ENCODE results near the gene KRT34. TPM values are rescaled to one million over a fixed set of nuclear protein-coding genes. Genes with fewer than 3 reads are reported as not detected.

Gene KRT34
- polyA plus RNA-seq, 1 donor from 2014 or later = not detected

GRCh38 chr17:41404024-41404671 lies 22.0 kb upstream of the KRT34 start:
- H3K4me2 ChIP-seq (ENCODE audit: low read length) = no peak overlapping the region
- no peaks in the 10 kb centered on the region for H3F3A ChIP-seq (ENCODE audit: insufficient read depth, low read length, poor library complexity, severe bottlenecking)
- no peak for TF ChIP-seq TAF1 (IDR thresholded peaks at IDR 0.05; ENCODE audit: low read depth)
- no peak for TF ChIP-seq RAD21 (conservative IDR thresholded peaks at IDR 0.05)
- no peak for TF ChIP-seq POLR2AphosphoS5 (IDR thresholded peaks at IDR 0.05)
- TF ChIP-seq MXI1 (conservative IDR thresholded peaks at IDR 0.05; ENCODE audit: poor library complexity, severe bottlenecking) = no peak
- no peak for TF ChIP-seq REST (IDR thresholded peaks at IDR 0.05; ENCODE audit: borderline replicate concordance)
- no peak for TF ChIP-seq SMC3 (conservative IDR thresholded peaks at IDR 0.05; ENCODE audit: poor library complexity)
- no peak for TF ChIP-seq CTCF (IDR thresholded peaks at IDR 0.05; ENCODE audit: poor library complexity, severe bottlenecking)
- no peak for TF ChIP-seq EZH2 (IDR thresholded peaks at IDR 0.05; ENCODE audit: borderline replicate concordance, insufficient read depth, low read length, poor library complexity, severe bottlenecking)
- TF ChIP-seq EP300 (conservative IDR thresholded peaks at IDR 0.05; ENCODE audit: poor library complexity, severe bottlenecking) = no peak
- no peak overlapping the region for H3K4me3 ChIP-seq (ENCODE audit: low read length)
- no peak overlapping the region for H3K9ac ChIP-seq (ENCODE audit: low read length)
- no peaks in the 10 kb centered on the region for H3K36me3 ChIP-seq (ENCODE audit: insufficient read depth, low read length)
- H3K9me3 ChIP-seq (ENCODE audit: low read length) = no peaks in the 10 kb centered on the region
- no peak overlapping the region for H3K27ac ChIP-seq (ENCODE audit: low read length)
- H4K20me1 ChIP-seq (ENCODE audit: insufficient read depth) = no peaks in the 10 kb centered on the region
- H2AFZ ChIP-seq (ENCODE audit: low read depth, low read length) = no peak overlapping the region
- H3K9me2 ChIP-seq (ENCODE audit: insufficient read depth, low read length) = no peaks in the 10 kb centered on the region
- no peaks in the 10 kb centered on the region for H3K79me2 ChIP-seq (replicated peaks; ENCODE audit: insufficient read depth, low read length)
- H3K27me3 ChIP-seq (ENCODE audit: insufficient read depth, low read depth, low read length) = no peaks in the 10 kb centered on the region

GRCh38 chr17:41403404-41404023 lies 21.4 kb upstream of the KRT34 start:
- Histone ChIP-seq H2AFZ (ENCODE audit: low read depth, low read length) (no peak overlapping the region), H4K20me1 (ENCODE audit: insufficient read depth) (no peaks in the 10 kb centered on the region), H3K4me2 (ENCODE audit: low read length) (no peak overlapping the region), H3K27ac (ENCODE audit: low read length) (no peak overlapping the region), H3K9me3 (ENCODE audit: low read length) (no peaks in the 10 kb centered on the region), H3K9ac (ENCODE audit: low read length) (no peak overlapping the region), H3K36me3 (ENCODE audit: insufficient read depth, low read length) (no peaks in the 10 kb centered on the region), H3K79me2 (replicated peaks; ENCODE audit: insufficient read depth, low read length) (no peaks in the 10 kb centered on the region), H3K27me3 (ENCODE audit: insufficient read depth, low read depth, low read length) (no peaks in the 10 kb centered on the region), H3F3A (ENCODE audit: insufficient read depth, low read length, poor library complexity, severe bottlenecking) (no peaks in the 10 kb centered on the region), H3K9me2 (ENCODE audit: insufficient read depth, low read length) (no peaks in the 10 kb centered on the region), H3K4me3 (ENCODE audit: low read length) (no peak overlapping the region)
- TF ChIP-seq EZH2 (IDR thresholded peaks at IDR 0.05; ENCODE audit: borderline replicate concordance, insufficient read depth, low read length, poor library complexity, severe bottlenecking) (no peak), REST (IDR thresholded peaks at IDR 0.05; ENCODE audit: borderline replicate concordance) (no peak), TAF1 (IDR thresholded peaks at IDR 0.05; ENCODE audit: low read depth) (no peak), CTCF (IDR thresholded peaks at IDR 0.05; ENCODE audit: poor library complexity, severe bottlenecking) (no peak), POLR2AphosphoS5 (IDR thresholded peaks at IDR 0.05) (no peak), MXI1 (conservative IDR thresholded peaks at IDR 0.05; ENCODE audit: poor library complexity, severe bottlenecking) (no peak)
